SK-N-SH treated with all-trans-retinoic acid at 6 μM for 48 hours (cell line): ENCODE results near the gene VGLL2.

ENCODE experiments used
- ATAC-seq: fragments of 200-7000 bp; cut with Tn5 transposase; 3 replicates; pipeline ENCODE4 v1.9.1; 2020; ENCODE audit warnings: mild to moderate bottlenecking, moderate library complexity
- ARNTL ChIP-seq: fragments of 450-650 bp; formaldehyde crosslinking; IDR thresholded peaks from 2 replicates; pipeline ENCODE4 v1.5.0; 2020; ENCODE audit warnings: low read depth, mild to moderate bottlenecking, moderate library complexity, borderline replicate concordance
- BACH2 ChIP-seq: fragments of 250-450 bp; sonication (Bioruptor Pico); IDR thresholded peaks from 2 replicates; pipeline ENCODE4 v1.9.0; 2021; ENCODE audit warnings: mild to moderate bottlenecking, borderline replicate concordance
- CREB5 ChIP-seq: fragments of 250-450 bp; sonication (Bioruptor Pico); IDR thresholded peaks from 2 replicates; pipeline ENCODE4 v1.5.1; 2020; ENCODE audit warnings: low read depth, mild to moderate bottlenecking, moderate library complexity
- CSDC2 ChIP-seq: fragments of 250-450 bp; sonication (Bioruptor Pico); IDR thresholded peaks from 2 replicates; pipeline ENCODE4 v1.5.0; 2020; ENCODE audit warnings: mild to moderate bottlenecking, moderate library complexity
- ESRRG ChIP-seq: fragments of 250-450 bp; sonication (Bioruptor Pico); IDR thresholded peaks from 2 replicates; pipeline ENCODE4 v1.6.1; 2021; ENCODE audit warnings: mild to moderate bottlenecking
- GLIS3 ChIP-seq: fragments of 250-450 bp; sonication (Bioruptor Pico); IDR thresholded peaks from 2 replicates; pipeline ENCODE4 v1.5.0; 2020; ENCODE audit warnings: mild to moderate bottlenecking, moderate library complexity
- ISL1 ChIP-seq: fragments of 250-450 bp; sonication (Bioruptor Pico); IDR thresholded peaks from 2 replicates; pipeline ENCODE4 v2.1.2; 2022; ENCODE audit warnings: mild to moderate bottlenecking, moderate library complexity
- OSR1 ChIP-seq: fragments of 250-450 bp; sonication (Bioruptor Pico); IDR thresholded peaks from 2 replicates; pipeline ENCODE4 v1.8.0; 2022; ENCODE audit warnings: moderate library complexity, mild to moderate bottlenecking, inconsistent platforms
- PATZ1 ChIP-seq: fragments of 250-450 bp; sonication (Bioruptor Pico); IDR thresholded peaks from 2 replicates; pipeline ENCODE4 v1.8.0; 2020; ENCODE audit warnings: mild to moderate bottlenecking, moderate library complexity, borderline replicate concordance
- POU6F1 ChIP-seq: fragments of 250-450 bp; sonication (Bioruptor Pico); IDR thresholded peaks from 2 replicates; pipeline ENCODE4 v1.8.0; 2021; ENCODE audit warnings: low read depth, mild to moderate bottlenecking, moderate library complexity, borderline replicate concordance
- PPARA ChIP-seq: fragments of 250-450 bp; sonication (Bioruptor Pico); IDR thresholded peaks from 2 replicates; pipeline ENCODE4 v1.5.0; 2020; ENCODE audit warnings: mild to moderate bottlenecking, borderline replicate concordance
- RARB ChIP-seq: fragments of 250-450 bp; sonication (Bioruptor Pico); IDR thresholded peaks from 2 replicates; pipeline ENCODE4 v1.8.0; 2021; ENCODE audit warnings: mild to moderate bottlenecking, moderate library complexity
- SNAI2 ChIP-seq: fragments of 250-450 bp; sonication (Bioruptor Pico); IDR thresholded peaks from 2 replicates; pipeline ENCODE4 v1.5.0; 2020; ENCODE audit warnings: mild to moderate bottlenecking, moderate library complexity
- TCF4 ChIP-seq: fragments of 250-450 bp; sonication (Bioruptor Pico); IDR thresholded peaks from 2 replicates; pipeline ENCODE4 v1.8.0; 2021; ENCODE audit warnings: mild to moderate bottlenecking, moderate library complexity, borderline replicate concordance
- TOX ChIP-seq: fragments of 250-450 bp; sonication (Bioruptor Pico); IDR thresholded peaks from 2 replicates; pipeline ENCODE4 v1.8.0; 2021; ENCODE audit warnings: mild to moderate bottlenecking, moderate library complexity, borderline replicate concordance
- TSHZ2 ChIP-seq: fragments of 250-450 bp; sonication (Bioruptor Pico); IDR thresholded peaks from 2 replicates; pipeline ENCODE4 v1.5.0; 2020; ENCODE audit warnings: mild to moderate bottlenecking, moderate library complexity
- ZC3H10 ChIP-seq: fragments of 250-450 bp; sonication (Bioruptor Pico); IDR thresholded peaks from 2 replicates; pipeline ENCODE4 v1.5.1; 2021; ENCODE audit warnings: mild to moderate bottlenecking, moderate library complexity
- ZFP3 ChIP-seq: fragments of 250-450 bp; sonication (Bioruptor Pico); IDR thresholded peaks from 2 replicates; pipeline ENCODE4 v1.5.0; 2020; ENCODE audit warnings: mild to moderate bottlenecking, moderate library complexity
- ZFP30 ChIP-seq: fragments of 450-650 bp; formaldehyde crosslinking; IDR thresholded peaks from 2 replicates; pipeline ENCODE4 v1.5.0; 2022; ENCODE audit warnings: mild to moderate bottlenecking, moderate library complexity
- ZNF565 ChIP-seq: fragments of 450-650 bp; formaldehyde crosslinking; conservative IDR thresholded peaks from 2 replicates; pipeline ENCODE4 v1.5.0; 2020; ENCODE audit warnings: low read depth, mild to moderate bottlenecking, moderate library complexity
- ZNF70 ChIP-seq: fragments of 450-650 bp; formaldehyde crosslinking; IDR thresholded peaks from 2 replicates; pipeline ENCODE4 v1.5.0; 2020; ENCODE audit warnings: mild to moderate bottlenecking, moderate library complexity
- ZNF8 ChIP-seq: fragments of 450-650 bp; formaldehyde crosslinking; IDR thresholded peaks from 2 replicates; pipeline ENCODE4 v1.5.0; 2020; ENCODE audit warnings: mild to moderate bottlenecking, moderate library complexity
- TF ChIP-seq, protein P1 (sequence below): fragments of 250-450 bp; sonication (Bioruptor Pico); IDR thresholded peaks from 2 replicates; pipeline ENCODE4 v1.5.1; 2021; ENCODE audit warnings: mild to moderate bottlenecking, moderate library complexity

Gene VGLL2

DNA sequence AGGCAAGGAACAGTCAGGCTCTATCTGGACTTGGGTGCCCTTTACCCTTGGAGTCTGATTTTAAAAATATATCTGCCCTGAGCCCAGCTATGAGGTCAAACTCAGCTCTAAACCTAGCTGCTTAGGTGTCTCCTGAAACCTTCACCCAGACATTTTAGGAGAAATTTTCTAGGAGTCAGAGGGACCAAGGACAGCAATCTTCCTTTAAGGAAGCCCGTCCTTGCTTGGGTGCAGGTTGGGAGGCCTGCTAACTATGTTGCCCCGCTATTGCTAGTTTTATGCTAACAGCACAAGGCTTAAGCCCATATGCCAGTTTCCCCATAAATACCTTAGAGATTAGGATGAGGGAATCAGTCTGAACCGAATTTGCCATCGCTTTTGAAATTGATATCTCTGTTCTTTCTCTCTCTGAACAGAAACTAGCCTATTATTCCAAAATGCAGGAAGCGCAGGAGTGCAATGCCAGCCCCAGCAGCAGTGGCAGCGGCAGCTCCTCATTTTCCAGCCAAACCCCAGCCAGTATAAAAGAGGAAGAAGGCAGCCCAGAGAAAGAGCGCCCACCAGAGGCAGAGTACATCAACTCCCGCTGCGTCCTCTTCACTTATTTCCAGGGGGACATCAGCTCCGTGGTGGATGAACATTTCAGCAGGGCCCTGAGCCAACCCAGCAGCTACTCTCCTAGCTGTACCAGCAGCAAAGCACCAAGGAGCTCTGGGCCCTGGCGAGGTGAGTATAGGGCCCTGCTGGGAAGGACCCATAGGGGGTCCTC is 2.6 kb downstream of the VGLL2 start:
- ATAC-seq = no peak
- TF ChIP-seq ZFP30 (no peak), ZFP3 (no peak), OSR1 (no peak), GLIS3 (CRISPR knock-in tag) (no peak), TSHZ2 (CRISPR knock-in tag) (no peak), ZNF8 (no peak), RARB (CRISPR knock-in tag) (no peak), POU6F1 (CRISPR knock-in tag) (no peak), ESRRG (no peak), TOX (CRISPR knock-in tag) (no peak), SNAI2 (CRISPR knock-in tag) (no peak), ARNTL (CRISPR knock-in tag) (no peak), BACH2 (CRISPR knock-in tag) (no peak), ZNF70 (CRISPR knock-in tag) (no peak), ZC3H10 (CRISPR knock-in tag) (no peak)
- TF ChIP-seq, protein P1, sequence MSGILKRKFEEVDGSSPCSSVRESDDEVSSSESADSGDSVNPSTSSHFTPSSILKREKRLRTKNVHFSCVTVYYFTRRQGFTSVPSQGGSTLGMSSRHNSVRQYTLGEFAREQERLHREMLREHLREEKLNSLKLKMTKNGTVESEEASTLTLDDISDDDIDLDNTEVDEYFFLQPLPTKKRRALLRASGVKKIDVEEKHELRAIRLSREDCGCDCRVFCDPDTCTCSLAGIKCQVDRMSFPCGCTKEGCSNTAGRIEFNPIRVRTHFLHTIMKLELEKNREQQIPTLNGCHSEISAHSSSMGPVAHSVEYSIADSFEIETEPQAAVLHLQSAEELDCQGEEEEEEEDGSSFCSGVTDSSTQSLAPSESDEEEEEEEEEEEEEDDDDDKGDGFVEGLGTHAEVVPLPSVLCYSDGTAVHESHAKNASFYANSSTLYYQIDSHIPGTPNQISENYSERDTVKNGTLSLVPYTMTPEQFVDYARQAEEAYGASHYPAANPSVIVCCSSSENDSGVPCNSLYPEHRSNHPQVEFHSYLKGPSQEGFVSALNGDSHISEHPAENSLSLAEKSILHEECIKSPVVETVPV = no peak

GRCh38 chr6:117268924-117269323 is 3.6 kb downstream of the VGLL2 start:
- TF ChIP-seq TCF4 (CRISPR knock-in tag) (no peak), POU6F1 (CRISPR knock-in tag) (no peak), ESRRG (no peak), ZC3H10 (CRISPR knock-in tag) (no peak), PATZ1 (CRISPR knock-in tag) (no peak), ARNTL (CRISPR knock-in tag) (no peak), TOX (CRISPR knock-in tag) (no peak), CSDC2 (CRISPR knock-in tag) (no peak), OSR1 (no peak), ZNF565 (no peak), ZFP30 (no peak), CREB5 (CRISPR knock-in tag) (no peak), TSHZ2 (CRISPR knock-in tag) (no peak), ISL1 (CRISPR knock-in tag) (no peak), ZNF70 (CRISPR knock-in tag) (no peak), ZFP3 (no peak), ZNF8 (no peak), PPARA (CRISPR knock-in tag) (no peak)
- TF ChIP-seq, protein P1 = no peak
- ATAC-seq = no peak
